Anterior cingulate cortex (tissue), 58 donors: ENCODE measurements around the gene PTPN4.

Experiments used
- DNase-seq, 58 donors: peaks; one replicate each; lab custom pipeline; 2025; lab: John Stamatoyannopoulos, UW

PTPN4 gene

GRCh38 chr2:119837759-119838158 is 78.0 kb downstream of the PTPN4 start:
- DNase-seq: no peak

- DNase-seq: no peak
Observed at GRCh38 chr2:119838179-119838578, 78.5 kb downstream of the PTPN4 start.

- DNase-seq: no peak
Observed at GRCh38 chr2:119841550-119841949, 81.8 kb downstream of the PTPN4 start.

GRCh38 chr2:119846021-119846420 is 86.3 kb downstream of the PTPN4 start:
- DNase-seq: no peak

GRCh38 chr2:119849838-119850565 is 90.3 kb downstream of the PTPN4 start:
- DNase-seq: no peak

GRCh38 chr2:119852214-119852613 is 92.5 kb downstream of the PTPN4 start:
- DNase-seq: no peak

GRCh38 chr2:119853777-119854399 is 94.2 kb downstream of the PTPN4 start:
- no peak for DNase-seq

DNA sequence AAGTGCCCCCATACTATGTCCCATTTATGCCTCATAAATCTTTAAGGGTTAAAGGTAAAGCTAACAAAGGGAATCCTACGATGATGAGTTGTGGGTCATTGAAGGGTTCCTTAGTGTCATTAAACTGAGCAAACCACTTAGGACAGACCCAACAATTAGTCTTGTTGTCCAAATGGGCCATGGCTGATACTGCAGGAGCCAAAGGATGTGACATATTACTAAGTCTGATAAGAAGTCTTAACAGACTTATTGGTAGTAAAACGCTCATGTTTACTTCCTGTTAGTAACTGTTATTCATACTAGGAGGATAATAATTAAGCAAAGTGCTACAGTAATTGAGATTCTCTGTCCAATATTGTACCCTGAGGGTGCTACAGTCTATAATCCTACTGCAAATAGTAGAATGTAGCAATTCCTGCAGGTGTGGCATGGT is 96.8 kb downstream of the PTPN4 start:
- no peak for DNase-seq

- DNase-seq: no peak
Observed at GRCh38 chr2:119857742-119858141, 98.0 kb downstream of the PTPN4 start.

GRCh38 chr2:119859528-119859927 is 99.8 kb downstream of the PTPN4 start:
- DNase-seq: no peak

GRCh38 chr2:119860924-119861323 is 101.2 kb downstream of the PTPN4 start:
- no peak for DNase-seq

GRCh38 chr2:119862127-119862889 is 102.6 kb downstream of the PTPN4 start:
- no peak for DNase-seq

DNA sequence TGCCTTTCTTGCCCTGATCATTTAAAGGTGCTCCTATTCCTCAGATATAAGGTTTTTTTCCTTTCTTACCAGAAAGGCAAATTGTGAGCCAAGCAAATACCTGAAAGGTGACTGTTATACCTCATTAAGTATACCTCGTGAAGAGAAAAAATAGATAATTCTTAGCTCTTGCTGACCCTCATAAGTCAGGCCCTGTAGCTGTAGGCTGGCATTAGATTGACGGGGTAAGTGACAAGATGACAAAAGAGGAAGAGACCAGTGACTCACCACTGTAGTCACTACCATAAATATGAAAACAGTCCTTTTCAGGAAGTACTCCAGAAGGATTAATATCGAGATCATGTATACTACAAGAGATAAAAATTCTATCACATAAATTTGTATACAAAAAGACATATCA is 104.6 kb downstream of the PTPN4 start:
- DNase-seq: no peak

GRCh38 chr2:119871725-119872124 is 112.0 kb downstream of the PTPN4 start:
- DNase-seq: no peak

- no peak for DNase-seq
Observed at GRCh38 chr2:119873350-119874315, 113.9 kb downstream of the PTPN4 start.

- DNase-seq: no peak
Observed at GRCh38 chr2:119879502-119879901, 119.8 kb downstream of the PTPN4 start.

DNA sequence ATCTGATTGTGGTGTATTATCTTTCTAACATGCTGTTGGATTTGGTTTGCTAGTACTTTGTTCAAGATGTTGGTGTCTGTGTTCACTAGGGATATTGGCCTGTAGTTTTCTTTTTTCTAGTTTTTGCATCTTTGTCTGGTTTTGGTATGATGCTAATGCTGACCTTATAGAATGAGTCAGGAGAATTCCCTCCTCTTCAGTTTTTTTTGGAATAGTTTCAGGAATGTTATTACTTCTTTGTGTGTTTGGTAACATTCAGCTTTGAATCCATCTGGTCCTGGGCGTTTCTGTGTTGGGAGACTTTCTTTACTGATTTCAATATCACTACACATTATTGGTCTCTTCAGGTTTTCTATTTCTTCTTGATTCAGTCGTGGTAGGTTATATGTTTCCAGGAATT is 129.0 kb downstream of the PTPN4 start:
- no peak for DNase-seq

DNA sequence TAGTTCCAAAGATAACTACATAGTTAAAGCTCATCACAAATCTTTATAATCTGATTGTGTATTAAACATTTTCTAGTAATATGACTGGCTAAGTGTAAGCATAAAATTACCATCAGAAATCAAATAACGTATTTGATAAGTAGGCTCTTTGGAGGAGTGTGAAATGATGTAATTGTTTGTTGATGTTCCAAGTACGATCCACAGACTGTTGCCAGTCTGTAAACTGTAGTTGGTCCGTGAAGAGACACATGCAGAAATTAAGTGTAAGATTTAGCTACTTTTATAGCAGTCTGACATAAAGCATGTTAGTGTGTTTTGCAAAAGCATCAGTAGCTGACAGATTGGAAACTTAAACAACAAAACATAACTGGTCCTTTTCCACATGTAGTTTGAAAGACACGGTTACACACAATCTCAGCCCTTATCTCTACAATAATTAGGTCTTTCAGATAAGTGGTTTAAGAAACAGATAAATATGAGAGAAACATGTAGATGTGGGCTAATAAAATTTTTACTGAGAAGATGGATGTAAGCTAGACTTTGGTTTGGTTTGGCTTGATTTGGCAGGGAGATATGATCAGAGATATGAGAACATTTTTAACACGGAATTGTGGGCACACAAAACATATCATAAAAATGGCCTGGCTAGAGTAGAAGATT is 138.1 kb downstream of the PTPN4 start:
- no peak for DNase-seq

GRCh38 chr2:119901013-119901412 is 141.3 kb downstream of the PTPN4 start:
- DNase-seq: no peak

DNA sequence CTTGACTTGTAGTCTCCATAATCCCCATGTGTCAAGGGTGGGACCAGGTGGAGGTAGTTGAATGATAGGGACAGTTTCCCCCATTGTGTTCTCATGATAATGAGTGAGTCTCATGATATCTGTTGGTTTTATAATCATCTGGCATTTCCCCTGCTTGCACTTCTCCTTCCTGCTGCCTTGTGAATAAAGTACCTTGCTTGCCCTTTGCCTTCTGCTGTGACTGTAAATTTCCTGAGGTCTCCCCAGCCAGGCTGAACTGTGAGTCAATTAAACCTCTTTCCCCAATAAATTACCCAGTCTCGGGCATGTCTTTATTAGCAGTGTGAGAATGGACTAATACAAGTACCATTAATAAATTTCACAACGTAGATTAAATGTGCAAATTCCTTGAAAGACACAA is 150.8 kb downstream of the PTPN4 start:
- no peak for DNase-seq
